Dedifferentiated amniotic fluid mesenchymal stem cell (primary cell): ENCODE measurements around the gene AP2B1.

Experiments used
- DNase-seq: peaks from one replicate; pipeline ENCODE4 v3.0.0-alpha.2; 2016; ENCODE audit errors: extremely low spot score

AP2B1 gene

DNA sequence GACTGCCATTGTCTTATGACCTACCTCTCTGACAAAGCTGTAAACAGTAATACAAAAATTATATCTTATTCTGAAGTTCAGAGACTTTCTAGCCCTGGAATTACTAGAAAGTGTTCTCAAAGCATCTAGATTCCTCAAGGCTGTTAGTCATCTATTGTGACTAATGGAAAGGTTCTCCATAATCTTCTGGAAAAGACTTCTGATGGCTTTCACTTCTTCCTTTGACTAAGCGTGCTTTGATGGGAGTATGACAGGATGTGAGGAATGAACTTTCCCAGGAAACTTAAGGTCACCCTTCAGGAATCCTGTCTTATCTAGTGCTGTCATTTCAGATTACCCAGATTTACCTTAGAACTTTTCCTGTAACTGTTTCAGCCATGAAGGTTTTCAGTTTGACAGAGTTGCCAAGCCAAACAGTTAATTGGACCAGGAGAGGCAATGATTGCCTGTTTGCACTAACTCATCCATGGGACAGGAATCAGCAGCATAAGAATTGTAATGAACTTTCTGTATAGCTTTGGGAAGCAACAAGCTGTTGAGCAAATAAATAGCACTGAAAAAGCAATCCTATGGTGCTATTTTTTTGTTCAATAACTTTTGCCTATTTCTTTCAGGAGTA is 43.5 kb downstream of the AP2B1 start:
- peak; percentile 38 for DNase-seq

DNA sequence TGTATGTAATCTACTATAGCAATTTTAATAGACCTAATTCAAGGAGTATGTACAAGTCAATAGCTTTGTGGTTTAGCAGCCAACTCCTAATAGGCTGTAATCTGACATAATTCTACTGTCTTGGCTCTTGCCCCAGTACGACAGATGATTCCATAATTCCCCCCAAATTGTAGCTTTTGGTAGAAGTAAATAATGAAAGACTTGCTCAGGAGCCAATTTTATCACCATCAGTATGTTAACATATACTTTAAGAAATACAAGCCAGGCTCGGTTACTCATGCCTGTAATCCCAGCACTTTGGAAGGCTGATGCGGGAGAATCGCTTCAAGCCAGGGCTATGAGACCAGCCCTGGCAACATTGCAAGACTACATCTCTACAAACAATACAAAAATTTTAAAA is 53.9 kb downstream of the AP2B1 start:
- no peak for DNase-seq

- DNase-seq: no peak
These were observed 58.8 kb downstream of the AP2B1 start for GRCh38 chr17:35645923-35646322.

- DNase-seq: no peak
These were observed 64.3 kb downstream of the AP2B1 start for GRCh38 chr17:35651467-35651866.

DNA sequence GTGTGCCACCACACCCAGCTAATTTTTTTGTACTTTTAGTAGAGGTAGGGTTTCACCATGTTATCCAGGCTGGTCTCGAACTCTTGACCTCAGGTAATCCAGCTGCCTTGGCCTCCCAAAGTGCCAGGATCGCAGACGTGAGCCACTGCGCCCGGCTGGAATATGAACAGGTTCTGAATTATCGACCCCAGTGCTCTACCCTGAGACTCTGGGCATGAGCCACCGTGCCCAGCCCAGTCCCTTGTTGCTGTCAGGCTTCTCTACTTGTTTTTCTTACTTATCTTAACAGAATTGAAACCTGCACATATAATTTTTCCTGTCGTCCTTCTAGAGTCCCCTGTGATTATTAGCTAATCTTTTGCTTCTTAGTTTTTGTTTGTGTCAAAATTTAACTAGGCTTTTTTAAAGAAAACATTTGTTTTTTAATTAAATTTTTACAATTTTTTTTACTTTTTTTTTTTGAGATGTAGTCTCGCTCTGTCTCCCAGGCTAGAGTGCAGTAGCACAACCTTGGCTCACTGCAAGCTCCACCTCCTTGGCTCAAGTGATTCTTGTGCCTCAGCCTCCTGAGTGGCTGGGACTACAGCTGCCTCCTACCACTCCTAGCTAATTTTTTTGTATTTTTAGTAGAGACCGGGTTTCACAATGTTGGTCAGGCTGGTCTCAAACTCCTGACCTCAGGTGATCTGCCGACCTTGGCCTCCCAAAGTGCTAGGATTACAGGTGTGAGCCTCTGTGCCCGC is 66.7 kb downstream of the AP2B1 start:
- no peak for DNase-seq

- no peak for DNase-seq
These were observed 68.2 kb downstream of the AP2B1 start for GRCh38 chr17:35655303-35655702.

DNA sequence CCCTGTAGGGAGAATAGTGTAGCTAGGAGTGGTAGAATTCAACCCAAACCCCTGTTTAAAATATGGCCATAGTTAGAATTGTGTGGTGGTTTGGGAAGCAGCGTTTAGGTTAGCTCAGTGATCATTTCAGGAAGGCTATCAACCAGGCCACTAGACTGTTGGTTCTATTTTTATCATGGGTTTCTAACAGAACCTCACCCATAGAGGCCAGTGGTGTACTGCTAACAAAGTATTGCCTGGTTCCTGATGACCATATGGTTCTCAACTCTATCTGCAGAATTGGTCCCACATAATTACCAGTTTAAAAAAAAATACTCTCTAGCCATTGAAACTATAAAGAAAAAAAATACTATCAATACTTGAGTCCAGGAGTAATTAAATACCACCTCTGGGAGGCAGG is 73.8 kb downstream of the AP2B1 start:
- no peak for DNase-seq

- DNase-seq: no peak
These were observed 77.6 kb downstream of the AP2B1 start for GRCh38 chr17:35664685-35665084.

DNA sequence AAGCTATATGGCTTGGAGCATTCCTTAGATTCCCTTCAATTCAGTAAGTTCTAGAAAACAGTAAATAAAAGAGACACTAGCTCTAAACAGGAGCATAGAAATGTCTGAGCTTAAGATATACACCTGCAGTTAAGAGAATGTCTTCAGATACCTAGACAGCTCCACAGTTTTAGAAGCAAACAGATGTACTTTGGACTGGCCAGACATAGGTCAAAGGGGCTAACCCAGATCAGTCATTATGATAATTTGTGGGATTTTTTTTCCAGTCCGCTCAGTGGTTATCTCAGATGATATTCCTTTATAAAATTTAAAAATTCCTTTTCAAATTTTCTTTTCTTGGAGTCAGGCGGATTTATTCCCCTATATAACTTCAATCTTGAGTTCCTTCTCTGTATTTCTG is 78.5 kb downstream of the AP2B1 start:
- DNase-seq: no peak

DNA sequence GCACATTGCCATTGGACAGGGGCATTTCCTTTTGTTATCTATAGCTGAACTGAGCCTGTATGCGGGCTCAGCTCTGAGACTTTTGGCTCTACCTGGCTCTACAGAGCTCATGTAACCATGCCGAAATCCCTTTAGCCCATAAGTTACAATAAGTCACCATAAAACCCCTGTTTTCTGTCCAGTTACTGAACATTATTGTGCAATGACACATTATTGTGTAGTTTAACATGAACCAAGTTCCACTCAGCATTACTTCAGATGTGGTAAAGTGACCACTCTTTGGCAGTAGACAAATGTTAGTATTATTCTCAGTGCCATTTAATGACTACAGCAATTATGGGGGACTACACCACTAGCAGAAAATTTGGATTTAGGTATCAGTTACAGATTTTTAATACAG is 78.9 kb downstream of the AP2B1 start:
- DNase-seq: no peak

GRCh38 chr17:35666967-35667532 is 79.9 kb downstream of the AP2B1 start:
- DNase-seq: no peak

- DNase-seq: no peak
These were observed 81.7 kb downstream of the AP2B1 start for GRCh38 chr17:35668802-35669201.

GRCh38 chr17:35674552-35674951 is 87.4 kb downstream of the AP2B1 start:
- DNase-seq: no peak

GRCh38 chr17:35676441-35676840 is 89.3 kb downstream of the AP2B1 start:
- DNase-seq: no peak

DNA sequence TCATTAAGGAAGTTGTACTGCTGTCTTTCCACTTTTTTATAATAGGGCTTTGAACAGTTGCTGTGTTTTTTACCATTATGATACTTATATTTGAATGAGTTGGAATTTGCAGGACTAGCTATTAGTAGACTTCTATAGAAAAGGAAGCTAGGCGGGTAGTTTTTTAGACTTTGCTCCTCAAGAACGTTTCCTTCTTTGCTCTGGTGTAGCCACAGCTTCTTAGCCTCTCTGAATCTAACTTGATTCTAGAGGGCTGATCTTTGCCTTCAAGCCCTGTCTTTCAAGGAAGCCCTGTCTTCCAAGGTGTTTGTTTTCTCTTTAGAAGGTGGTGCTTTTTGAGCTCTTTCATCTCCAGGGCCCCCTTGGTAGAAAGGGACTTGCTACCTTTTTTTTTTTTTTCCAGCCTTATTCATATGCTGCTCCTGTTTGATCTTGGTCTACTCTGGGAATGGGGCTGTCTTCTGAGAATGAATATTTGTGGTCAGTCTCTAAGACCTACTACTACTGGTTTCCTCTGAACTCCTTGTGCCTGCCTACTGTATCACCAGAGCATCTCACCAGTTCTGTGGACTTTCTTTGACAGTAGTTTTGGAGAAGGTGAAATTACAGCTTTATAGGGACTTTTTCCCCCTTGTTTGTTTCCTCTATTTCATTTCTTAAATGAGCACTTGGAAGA is 92.0 kb downstream of the AP2B1 start:
- no peak for DNase-seq

GRCh38 chr17:35683591-35683990 is 96.5 kb downstream of the AP2B1 start:
- DNase-seq: no peak

GRCh38 chr17:35684055-35684802 is 97.1 kb downstream of the AP2B1 start:
- peak; percentile 25 for DNase-seq

- DNase-seq: no peak
These were observed 105.5 kb downstream of the AP2B1 start for GRCh38 chr17:35692512-35693210.

DNA sequence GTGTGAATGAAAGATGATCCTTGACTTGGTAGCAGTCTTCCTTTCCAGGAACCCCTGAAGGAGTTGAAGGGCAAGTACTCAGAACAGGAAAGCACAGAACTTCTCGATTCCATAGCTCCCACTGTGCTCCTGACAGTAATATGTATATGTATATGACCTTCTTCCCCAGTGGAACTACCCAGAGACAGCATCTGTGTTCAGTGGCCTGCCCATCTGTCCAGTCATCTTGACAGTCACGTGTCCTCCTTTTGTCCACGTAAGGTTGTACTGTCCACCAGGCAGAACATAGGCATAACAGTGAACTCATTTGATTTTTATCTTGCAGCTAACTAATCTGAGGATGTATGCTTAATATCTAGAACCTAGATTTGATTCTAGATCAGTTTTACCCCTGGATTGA is 106.5 kb downstream of the AP2B1 start:
- DNase-seq: no peak

GRCh38 chr17:35694906-35695305 is 107.8 kb downstream of the AP2B1 start:
- no peak for DNase-seq

GRCh38 chr17:35695613-35696012 is 108.5 kb downstream of the AP2B1 start:
- no peak for DNase-seq
